Ishikawa (cell line): Measurements from ENCODE around the gene FAM170B.

Experiments
- CEBPB ChIP-seq: IDR thresholded peaks from 2 replicates; pipeline ENCODE4 v1.6.1; 2012
- EP300 ChIP-seq: IDR thresholded peaks from 2 replicates; pipeline ENCODE4 v1.6.1; 2012; ENCODE audit warnings: borderline replicate concordance
- RAD21 ChIP-seq: IDR thresholded peaks from 2 replicates; pipeline ENCODE4 v1.6.1; 2012; ENCODE audit warnings: low read depth
- REST ChIP-seq: IDR thresholded peaks from 2 replicates; pipeline ENCODE4 v1.6.1; 2012; ENCODE audit warnings: low read depth, mild to moderate bottlenecking
- TAF1 ChIP-seq: IDR thresholded peaks from 2 replicates; pipeline ENCODE4 v1.6.1; 2012; ENCODE audit warnings: low read depth, mild to moderate bottlenecking
- TCF12 ChIP-seq: IDR thresholded peaks from 2 replicates; pipeline ENCODE4 v1.6.1; 2012; ENCODE audit warnings: low read depth
- TEAD4 ChIP-seq: IDR thresholded peaks from 2 replicates; pipeline ENCODE4 v1.6.1; 2012
- YY1 ChIP-seq: IDR thresholded peaks from 2 replicates; pipeline ENCODE4 v1.6.1; 2012; ENCODE audit warnings: low read depth

- TF ChIP-seq RAD21 = no peak
- no peak for TF ChIP-seq TEAD4
- TF ChIP-seq EP300 = no peak
- no peak for TF ChIP-seq YY1
- TF ChIP-seq REST = no peak
- TF ChIP-seq TCF12 = no peak
- no peak for TF ChIP-seq TAF1
- TF ChIP-seq CEBPB = no peak
These were observed 46.9 kb downstream of the FAM170B start for GRCh38 chr10:49086889-49087288.
